ENCODE measurements around the gene STK26.

STK26 gene

GRCh38 chrX:132119821-132120515, 96.9 kb downstream of the STK26 start:
- WGBS (ENCODE audit: insufficient coverage), result 83% methylated on average over 9 of the region's 12 CpGs
- ChIA-PET CTCF (no interaction called here), POLR2A (no interaction called here)
- no peak overlapping the region for H3K27ac ChIP-seq (ENCODE audit: insufficient read depth in 1 of 2, low read depth in 1 of 2, low read length in 2 of 2, poor library complexity in 1 of 2, severe bottlenecking in 2 of 2)
- no peaks in the 10 kb centered on the region for H3K36me3 ChIP-seq (ENCODE audit: control insufficient read depth in 4 of 4, insufficient read depth in 4 of 4, low read length in 3 of 4)
- no peak overlapping the region for H3K4me3 ChIP-seq (ENCODE audit: control insufficient read depth in 1 of 7, extremely low read depth in 1 of 7, insufficient read depth in 4 of 7, low read depth in 2 of 7, low read length in 6 of 7)
- H3K27me3 ChIP-seq (replicated peaks in 2 of 5; ENCODE audit: control insufficient read depth in 4 of 5, insufficient read depth in 5 of 5, low read length in 4 of 5), result no peaks in the 10 kb centered on the region
- no peaks in the 10 kb centered on the region for H3K9me3 ChIP-seq (ENCODE audit: control extremely low read depth in 1 of 5, control insufficient read depth in 4 of 5, insufficient read depth in 2 of 5, low read depth in 1 of 5, low read length in 4 of 5)
- no peaks in the 10 kb centered on the region for H3K4me1 ChIP-seq (ENCODE audit: control extremely low read depth in 1 of 4, control insufficient read depth in 4 of 4, insufficient read depth in 4 of 4, low read length in 3 of 4)
- DNase-seq, result no peak

- 72% methylated on average over 3 of the region's 4 CpGs for WGBS (ENCODE audit: insufficient coverage)
- Histone ChIP-seq H3K9me3 (ENCODE audit: control extremely low read depth in 1 of 5, control insufficient read depth in 4 of 5, insufficient read depth in 2 of 5, low read depth in 1 of 5, low read length in 4 of 5) (no peaks in the 10 kb centered on the region), H3K4me1 (ENCODE audit: control extremely low read depth in 1 of 4, control insufficient read depth in 4 of 4, insufficient read depth in 4 of 4, low read length in 3 of 4) (no peaks in the 10 kb centered on the region), H3K4me3 (ENCODE audit: control insufficient read depth in 1 of 7, extremely low read depth in 1 of 7, insufficient read depth in 4 of 7, low read depth in 2 of 7, low read length in 6 of 7) (no peak overlapping the region), H3K36me3 (ENCODE audit: control insufficient read depth in 4 of 4, insufficient read depth in 4 of 4, low read length in 3 of 4) (no peaks in the 10 kb centered on the region), H3K27ac (ENCODE audit: insufficient read depth in 1 of 2, low read depth in 1 of 2, low read length in 2 of 2, poor library complexity in 1 of 2, severe bottlenecking in 2 of 2) (no peak overlapping the region), H3K27me3 (replicated peaks in 2 of 5; ENCODE audit: control insufficient read depth in 4 of 5, insufficient read depth in 5 of 5, low read length in 4 of 5) (no peaks in the 10 kb centered on the region)
- ChIA-PET CTCF (no interaction called here), POLR2A (no interaction called here)
- no peak for DNase-seq
Observed at GRCh38 chrX:132120913-132121312, 97.8 kb downstream of the STK26 start.

Measured in common myeloid progenitor, CD34-positive (primary cell).